Right renal pelvis (tissue), 4 donors: Measurements from ENCODE around the gene PRR16. TPM values are rescaled to one million over a fixed set of nuclear protein-coding genes. Genes with fewer than 3 reads are reported as not detected.
"Not testable (repeated sequence)": the region's sequence is repeated elsewhere in the genome, so short reads cannot be mapped to it uniquely, and the experiment has no call there.

ENCODE experiments used
- DNase-seq, 4 donors: peaks; one replicate each; pipeline ENCODE4 v3.0.0-alpha.2; 2013; ENCODE audit warnings: low read depth in 4 of 4, low spot score in 3 of 4, missing footprints in 1 of 4
- polyA plus RNA-seq, 4 donors: library from polyadenylated mRNA; unstranded; fragments of 120-200 nt; gene quantifications; one replicate each; pipeline ENCODE4 v1.2.1, GENCODE V29; 2013; ENCODE audit not compliant: insufficient read length in 4 of 4

Gene PRR16
- 1 to 10 TPM; 2.8 to 6.1 (median 4.8) TPM for polyA plus RNA-seq

DNA sequence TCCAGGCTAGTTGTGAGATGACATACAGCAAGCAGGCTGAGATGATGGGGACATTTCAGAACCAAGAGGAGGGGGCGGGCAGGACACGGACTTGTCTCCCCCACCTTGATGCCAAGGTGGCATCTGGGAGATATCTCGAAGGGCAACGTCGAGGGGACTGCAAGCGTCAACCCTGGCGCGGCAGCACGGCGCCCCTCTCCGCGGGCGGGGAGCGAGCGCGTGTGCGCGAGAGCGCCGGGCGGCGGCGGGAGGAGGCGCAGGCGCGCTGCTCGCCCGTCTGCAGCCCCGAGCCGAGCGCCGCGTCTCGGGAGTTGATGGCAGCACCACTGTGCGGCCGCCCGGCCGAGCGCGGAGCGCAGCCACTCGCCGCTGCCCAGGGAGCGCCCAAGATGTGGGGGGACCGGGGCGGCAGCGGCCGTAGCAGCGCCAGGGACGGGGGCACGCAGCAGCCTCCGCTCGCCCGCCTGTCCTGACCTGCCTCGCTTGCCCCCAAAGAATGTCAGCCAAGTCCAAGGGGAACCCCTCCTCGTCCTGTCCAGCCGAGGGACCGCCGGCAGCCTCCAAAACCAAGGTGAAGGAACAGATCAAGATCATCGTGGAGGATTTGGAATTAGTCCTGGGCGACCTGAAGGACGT is at the start of gene PRR16:
PRR16 (plus strand) TSS at position 310 of the 636 bp plus-strand sequence.
- no peak for DNase-seq

- no peak for DNase-seq
Measured at GRCh38 chr5:120415985-120416384, 48.1 kb upstream of the PRR16 start.

GRCh38 chr5:120419127-120419526 is 45.0 kb upstream of the PRR16 start:
- DNase-seq = no peak

DNA sequence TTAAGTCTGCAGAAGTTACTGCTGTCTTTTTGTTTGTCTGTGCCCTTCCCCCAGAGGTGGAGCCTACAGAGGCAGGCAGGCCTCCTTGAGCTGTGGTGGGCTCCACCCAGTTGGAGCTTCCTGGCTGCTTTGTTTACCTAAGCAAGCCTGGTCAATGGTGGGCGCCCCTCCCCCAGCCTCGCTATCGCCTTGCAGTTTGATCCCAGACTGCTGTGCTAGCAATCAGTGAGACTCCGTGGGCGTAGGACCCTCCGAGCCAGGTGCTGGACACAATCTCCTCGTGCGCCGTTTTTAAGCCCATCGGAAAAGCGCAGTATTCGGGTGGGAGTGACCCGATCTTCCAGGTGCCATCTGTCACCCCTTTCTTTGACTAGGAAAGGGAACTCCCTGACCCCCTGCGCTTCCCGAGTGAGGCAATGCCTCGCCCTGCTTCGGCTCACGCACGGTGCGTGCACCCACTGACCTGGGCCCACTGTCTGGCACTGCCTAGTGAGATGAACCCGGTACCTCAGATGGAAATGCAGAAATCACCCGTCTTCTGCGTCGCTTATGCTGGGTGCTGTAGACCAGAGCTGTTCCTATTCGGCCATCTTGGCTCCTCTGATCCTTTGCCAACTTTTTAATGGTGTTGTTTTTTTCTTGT is 37.3 kb upstream of the PRR16 start:
- not testable (repeated sequence) for DNase-seq

GRCh38 chr5:120430572-120430971 is 33.5 kb upstream of the PRR16 start:
- DNase-seq = no peak

DNA sequence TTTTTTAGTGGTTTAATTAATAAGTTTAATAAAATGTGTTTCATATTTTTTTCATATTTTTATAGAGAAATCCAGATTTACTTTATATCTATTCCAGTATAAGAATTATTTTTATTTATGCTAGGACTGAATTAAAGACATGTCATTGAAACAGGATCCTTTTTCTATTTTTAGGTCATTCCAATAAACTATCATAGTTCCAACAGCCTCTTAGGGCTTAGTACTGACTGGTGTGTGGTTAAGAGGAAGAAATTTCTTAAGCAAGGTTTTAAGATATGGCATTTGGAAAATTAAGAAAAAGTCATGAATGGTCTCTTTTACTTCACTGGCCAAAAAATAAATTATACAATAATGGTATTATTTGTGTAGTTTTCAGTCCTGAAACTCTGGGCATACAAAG is 31.2 kb upstream of the PRR16 start:
- no peak for DNase-seq

- no peak for DNase-seq
Measured at GRCh38 chr5:120435129-120435528, 29.0 kb upstream of the PRR16 start.

- no peak for DNase-seq
Measured at GRCh38 chr5:120436996-120437395, 27.1 kb upstream of the PRR16 start.

DNA sequence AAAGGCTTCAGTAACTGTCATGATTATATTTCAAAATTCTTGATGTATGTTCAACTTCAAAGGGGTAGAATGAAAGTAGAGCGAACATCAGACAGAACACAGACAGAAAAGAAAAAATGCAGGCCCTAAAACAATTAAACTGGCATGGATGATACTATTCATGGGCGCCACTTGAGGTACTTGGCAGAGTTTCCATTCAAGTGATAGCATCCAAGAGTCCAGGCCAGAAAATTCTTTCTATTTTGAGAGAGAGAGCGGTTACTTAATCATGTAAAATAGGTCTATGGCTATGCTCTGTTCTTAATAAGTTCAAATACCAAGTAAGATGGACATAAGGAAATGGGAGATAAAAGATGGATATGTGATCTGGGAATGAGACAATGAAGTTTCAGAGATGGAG is 21.4 kb upstream of the PRR16 start:
- no peak for DNase-seq

GRCh38 chr5:120443607-120444006 is 20.5 kb upstream of the PRR16 start:
- DNase-seq = no peak

- no peak for DNase-seq
Measured at GRCh38 chr5:120446068-120446492, 18.0 kb upstream of the PRR16 start.

DNA sequence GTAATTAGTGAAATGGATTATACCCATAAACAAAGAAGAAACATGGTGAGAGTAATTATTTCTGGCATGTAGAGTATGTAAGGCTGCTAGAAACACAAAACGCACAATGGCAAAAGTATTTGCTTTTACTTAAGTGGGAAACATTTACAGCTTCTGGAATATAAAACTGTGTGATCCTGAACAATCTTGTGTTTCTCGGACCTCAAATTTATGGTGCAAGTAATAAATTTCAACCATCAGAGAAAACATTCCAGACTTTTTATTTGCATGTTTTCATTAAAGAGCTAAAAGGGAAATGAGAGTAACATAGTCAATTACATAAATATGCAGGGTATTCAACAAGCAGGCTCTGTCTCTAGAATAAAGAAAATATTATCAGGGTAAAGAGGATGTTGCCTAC is 17.2 kb upstream of the PRR16 start:
- DNase-seq = no peak

GRCh38 chr5:120447706-120448239 is 16.3 kb upstream of the PRR16 start:
- DNase-seq = no peak

GRCh38 chr5:120449501-120449900 is 14.6 kb upstream of the PRR16 start:
- no peak for DNase-seq

GRCh38 chr5:120450910-120451309 is 13.2 kb upstream of the PRR16 start:
- DNase-seq = no peak

DNA sequence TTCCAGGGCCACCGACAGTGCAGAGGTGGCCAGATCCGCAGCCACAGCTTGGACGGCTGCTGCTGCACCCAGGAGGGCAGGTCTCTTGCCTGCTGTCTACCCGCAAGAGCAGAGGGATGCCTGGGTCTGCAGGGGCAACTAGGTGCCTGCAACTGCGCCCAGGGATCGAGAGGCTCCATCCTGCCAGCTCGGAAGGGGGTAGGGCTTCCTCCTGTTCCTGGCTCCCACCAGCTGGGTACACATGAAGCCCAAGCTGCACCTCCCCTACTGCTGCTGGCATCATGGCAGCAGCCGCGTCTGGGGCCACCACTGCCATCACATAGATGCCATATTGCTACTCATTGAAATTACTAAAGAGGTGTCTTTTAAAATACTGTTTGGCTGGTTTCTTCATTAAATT is 12.7 kb upstream of the PRR16 start:
- DNase-seq = no peak

GRCh38 chr5:120452471-120452870 is 11.6 kb upstream of the PRR16 start:
- DNase-seq = no peak

DNA sequence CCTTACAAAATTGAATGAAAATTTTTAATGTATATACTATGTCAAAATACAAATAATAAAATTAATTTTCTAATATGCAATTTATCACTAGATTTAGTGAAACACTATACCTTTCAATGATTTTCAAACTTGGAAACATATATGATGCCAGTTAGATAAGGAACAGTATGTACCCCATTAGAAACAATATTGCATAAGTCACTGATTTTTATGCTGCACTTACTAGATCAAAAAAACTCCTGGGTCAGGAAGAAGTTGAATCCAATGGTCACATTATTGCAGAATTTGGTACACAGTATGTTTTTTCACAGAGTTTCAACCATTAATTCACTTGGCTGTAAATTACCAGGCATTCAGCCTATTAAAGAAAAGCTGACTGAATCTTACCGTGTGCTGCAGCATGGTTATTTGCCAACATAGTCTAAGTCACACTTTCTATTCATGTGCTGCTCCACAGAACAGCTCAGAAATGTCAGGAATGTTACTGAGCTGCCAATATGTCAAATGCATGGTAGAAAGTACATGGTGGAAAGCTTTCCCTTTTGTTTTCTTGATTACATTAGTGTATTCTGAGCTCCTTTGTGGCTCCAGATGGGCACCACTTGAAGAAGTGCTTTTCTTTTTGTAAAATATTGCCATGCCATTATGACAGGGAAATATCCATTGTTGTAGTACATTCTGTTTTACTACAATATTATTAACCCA is 9.9 kb upstream of the PRR16 start:
- no peak for DNase-seq

DNA sequence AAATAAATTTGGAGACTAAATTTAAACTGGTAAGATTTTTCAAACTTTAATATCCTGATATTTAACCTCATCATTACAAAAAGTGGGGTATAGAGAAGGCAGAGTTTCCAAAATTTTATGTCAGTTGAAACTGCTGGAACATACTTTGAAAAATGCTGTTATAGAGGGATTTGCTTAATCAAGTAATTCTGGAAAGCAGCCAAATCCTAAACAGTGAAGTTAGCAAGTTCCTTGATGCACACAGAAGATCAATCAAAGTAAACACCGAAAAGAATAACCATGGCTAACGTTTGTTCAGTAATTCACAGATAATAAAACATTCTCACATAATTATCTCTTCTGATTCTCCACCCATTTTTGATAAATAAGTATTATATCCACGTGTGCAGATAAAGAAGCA is 8.1 kb upstream of the PRR16 start:
- no peak for DNase-seq

DNA sequence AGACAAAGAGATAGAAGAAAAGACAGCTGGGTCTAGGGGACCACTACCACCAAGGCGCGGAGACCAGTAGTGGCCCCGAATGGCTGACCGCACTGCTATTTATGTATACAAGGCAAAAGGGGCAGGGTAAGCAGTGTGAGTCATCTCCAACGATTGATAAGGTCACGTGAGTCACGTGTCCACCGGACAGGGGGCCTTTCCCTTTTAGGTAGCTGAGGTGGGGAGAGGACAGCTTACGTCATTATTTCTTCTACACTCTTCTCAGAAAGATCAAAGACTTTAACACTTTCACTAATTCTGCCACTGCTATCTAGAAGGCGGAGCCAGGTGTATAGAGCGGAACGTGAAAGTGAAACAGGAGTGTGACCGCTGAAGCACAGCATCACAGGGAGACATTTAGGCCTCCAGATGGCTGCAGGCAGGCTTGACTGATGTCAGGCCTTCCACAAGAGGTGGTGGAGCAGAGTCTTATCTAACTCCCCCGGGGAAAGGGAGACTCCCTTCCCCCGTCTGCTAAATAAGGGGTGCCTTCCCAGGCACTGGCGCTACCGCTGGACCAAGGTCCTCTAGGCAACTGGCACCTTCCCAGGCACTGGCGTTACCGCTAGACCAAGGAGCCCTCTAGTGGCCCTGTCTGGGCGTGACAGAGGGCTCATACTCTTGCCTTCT is 6.1 kb upstream of the PRR16 start:
- no peak for DNase-seq

DNA sequence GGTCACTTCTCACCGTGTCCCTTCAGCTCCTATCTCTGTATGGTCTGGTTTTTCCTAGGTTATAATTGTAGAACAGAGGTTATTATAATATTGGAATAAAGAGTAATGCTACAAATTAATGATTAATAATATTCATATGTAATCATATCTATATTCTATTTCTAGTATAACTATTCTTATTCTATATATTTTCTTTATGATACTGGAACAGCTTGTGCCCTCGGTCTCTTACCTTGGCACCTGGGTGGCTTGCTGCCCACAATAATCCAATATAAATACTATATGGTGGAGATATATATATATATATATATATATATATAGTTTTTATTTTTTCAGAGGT is 5.6 kb upstream of the PRR16 start:
- not testable (repeated sequence) for DNase-seq
